Stimulated activated CD8-positive, alpha-beta memory T cell treated with anti-CD3 and anti-CD28 coated beads, Interleukin-12 subunit alpha, Interleukin-12 subunit beta, amount 100 ng/mL, for 4 hours (primary cell): ENCODE results near the gene CPNE4.

Source experiments
- DNase-seq: peaks from one replicate; pipeline ENCODE4 v3.0.0-alpha.2; 2020; ENCODE audit warnings: low read depth

Gene CPNE4

GRCh38 chr3:131796558-131797198 is 238.1 kb downstream of the CPNE4 start:
- no peak for DNase-seq

GRCh38 chr3:131796111-131796510 is 238.7 kb downstream of the CPNE4 start:
- no peak for DNase-seq

GRCh38 chr3:131795390-131796090 is 239.3 kb downstream of the CPNE4 start:
- no peak for DNase-seq

- DNase-seq, result no peak
Measured at GRCh38 chr3:131794766-131795388, 239.9 kb downstream of the CPNE4 start.

GRCh38 chr3:131793870-131794269 is 240.9 kb downstream of the CPNE4 start:
- DNase-seq, result no peak

GRCh38 chr3:131789188-131789587 is 245.6 kb downstream of the CPNE4 start:
- no peak for DNase-seq

GRCh38 chr3:131786386-131786785 is 248.4 kb downstream of the CPNE4 start:
- no peak for DNase-seq

GRCh38 chr3:131782751-131783150 is 252.1 kb downstream of the CPNE4 start:
- DNase-seq, result no peak

- DNase-seq, result no peak
Measured at GRCh38 chr3:131778526-131778925, 256.3 kb downstream of the CPNE4 start.

GRCh38 chr3:131775650-131776049 is 259.2 kb downstream of the CPNE4 start:
- no peak for DNase-seq

- no peak for DNase-seq
Measured at GRCh38 chr3:131772269-131773026, 262.4 kb downstream of the CPNE4 start.

- no peak for DNase-seq
Measured at GRCh38 chr3:131762981-131763564, 271.7 kb downstream of the CPNE4 start.

GRCh38 chr3:131756405-131756804 is 278.4 kb downstream of the CPNE4 start:
- DNase-seq, result no peak

- no peak for DNase-seq
Measured at GRCh38 chr3:131755380-131755779, 279.4 kb downstream of the CPNE4 start.

- no peak for DNase-seq
Measured at GRCh38 chr3:131750256-131750655, 284.6 kb downstream of the CPNE4 start.

- DNase-seq, result no peak
Measured at GRCh38 chr3:131749826-131750225, 285.0 kb downstream of the CPNE4 start.

GRCh38 chr3:131747466-131747865 is 287.3 kb downstream of the CPNE4 start:
- no peak for DNase-seq

- DNase-seq, result no peak
Measured at GRCh38 chr3:131744765-131745164, 290.0 kb downstream of the CPNE4 start.

- DNase-seq, result no peak
Measured at GRCh38 chr3:131743126-131743525, 291.7 kb downstream of the CPNE4 start.

GRCh38 chr3:131739211-131739610 is 295.6 kb downstream of the CPNE4 start:
- DNase-seq, result no peak

- DNase-seq, result no peak
Measured at GRCh38 chr3:131738095-131738494, 296.7 kb downstream of the CPNE4 start.

- DNase-seq, result no peak
Measured at GRCh38 chr3:131735544-131735943, 299.3 kb downstream of the CPNE4 start.
